ENCODE results near the gene ECEL1. TPM values are rescaled to one million over a fixed set of nuclear protein-coding genes. Genes with fewer than 3 reads are reported as not detected.

The ECEL1 gene
- total and polyA plus RNA-seq, 9 of the 15 experiments (the other 6 are each of a cell fraction or from before 2014, with no cell fraction given): 0.09 TPM; not detected in 8

- in situ Hi-C loops (cut with MboI) (no loop called here), intact Hi-C loops (cut with micrococcal nuclease) (no loop called here)
- Histone ChIP-seq H4K20me1 (replicated peaks; ENCODE audit: control insufficient read depth, insufficient read depth, low read length) (no peaks in the 10 kb centered on the region), H3K9ac (ENCODE audit: insufficient read depth in 1 of 2, low read depth in 2 of 2, low read length in 2 of 2) (no peak overlapping the region), H3K9me1 (ENCODE audit: control insufficient read depth, insufficient read depth, low read length) (no peaks in the 10 kb centered on the region), H3K9me3 (replicated peaks; ENCODE audit: control insufficient read depth, insufficient read depth, low read depth, low read length) (no peaks in the 10 kb centered on the region), H3K4me3 (no peak overlapping the region), H3K27ac (ENCODE audit: extremely low read depth, low read depth, low read length) (no peak overlapping the region), H3K36me3 (ENCODE audit: control insufficient read depth, insufficient read depth, low read length) (no peaks in the 10 kb centered on the region), H3K4me1 (replicated peaks in 1 of 2; ENCODE audit: control insufficient read depth in 2 of 2, insufficient read depth in 2 of 2, low read length in 2 of 2) (peaks cover 0 to 13% of the 10 kb centered on the region in 2 experiments; a peak in 2 of 5 replicates), H3K4me2 (ENCODE audit: insufficient read depth, low read length) (no peak overlapping the region), H2AFZ (ENCODE audit: low read depth, low read length) (no peak overlapping the region), H3K27me3 (ENCODE audit: control insufficient read depth in 2 of 2, insufficient read depth in 2 of 2, low read length in 2 of 2) (peaks cover 0 to 5% of the 10 kb centered on the region in 2 experiments; a peak in 1 of 5 replicates), H3K79me2 (ENCODE audit: control insufficient read depth, insufficient read depth, low read length) (no peaks in the 10 kb centered on the region)
- BruUV-seq (replicated peaks): no TSS peak
- DNase-seq (ENCODE audit: extremely low read depth in 1 of 4, low spot score in 3 of 4): no peak
- WGBS (ENCODE audit: insufficient coverage, low coverage, missing lambda C conversion rate): 7% methylated on average over 14 of the region's 14 CpGs
- ChIA-PET CTCF (ENCODE audit: low intra/inter-chr PET ratio) (interaction anchor here (0.7 kb wide), 1 partner anchor 109 kb away, joined by 3 read pairs; no protein-coding TSS in a partner anchor), POLR2A (no interaction called here)
- no peak for FAIRE-seq
- no peak for TF ChIP-seq BRCA1 (IDR thresholded peaks at IDR 0.05)
- no peak for TF ChIP-seq BRCA1 (CRISPR knock-in tag; IDR thresholded peaks at IDR 0.05)
- ATAC-seq: no peak
These were observed 47.5 kb upstream of the ECEL1 start for GRCh38 chr2:232534940-232535651.

GRCh38 chr2:232533944-232534710 lies 46.5 kb upstream of the ECEL1 start:
- Histone ChIP-seq H3K79me2 (ENCODE audit: control insufficient read depth, insufficient read depth, low read length) (no peaks in the 10 kb centered on the region), H3K27me3 (ENCODE audit: control insufficient read depth in 2 of 2, insufficient read depth in 2 of 2, low read length in 2 of 2) (peaks cover 0 to 8% of the 10 kb centered on the region in 2 experiments; a peak in 2 of 5 replicates), H3K9ac (ENCODE audit: insufficient read depth in 1 of 2, low read depth in 2 of 2, low read length in 2 of 2) (no peak overlapping the region), H3K4me1 (replicated peaks in 1 of 2; ENCODE audit: control insufficient read depth in 2 of 2, insufficient read depth in 2 of 2, low read length in 2 of 2) (peaks cover 0 to 4% of the 10 kb centered on the region in 2 experiments; a peak in 2 of 5 replicates), H3K9me3 (replicated peaks; ENCODE audit: control insufficient read depth, insufficient read depth, low read depth, low read length) (no peaks in the 10 kb centered on the region), H2AFZ (ENCODE audit: low read depth, low read length) (no peak overlapping the region), H3K27ac (ENCODE audit: extremely low read depth, low read depth, low read length) (no peak overlapping the region), H3K4me2 (ENCODE audit: insufficient read depth, low read length) (no peak overlapping the region), H3K9me1 (ENCODE audit: control insufficient read depth, insufficient read depth, low read length) (no peaks in the 10 kb centered on the region), H3K4me3 (no peak overlapping the region), H3K36me3 (ENCODE audit: control insufficient read depth, insufficient read depth, low read length) (no peaks in the 10 kb centered on the region), H4K20me1 (replicated peaks; ENCODE audit: control insufficient read depth, insufficient read depth, low read length) (no peaks in the 10 kb centered on the region)
- in situ Hi-C loops (cut with MboI): no loop called here
- POLR2A ChIA-PET: interaction anchor here (0.8 kb wide), 1 partner anchor 71 kb away, joined by 3 read pairs; no protein-coding TSS in a partner anchor
- BruUV-seq (replicated peaks): no TSS peak
- intact Hi-C loops (cut with micrococcal nuclease): no loop called here
- no peak for DNase-seq (ENCODE audit: extremely low read depth in 1 of 4, low spot score in 3 of 4)
- FAIRE-seq: no peak
- CTCF ChIA-PET (ENCODE audit: low intra/inter-chr PET ratio): interaction anchor here (0.7 kb wide), 1 partner anchor 108 kb away, joined by 3 read pairs; no protein-coding TSS in a partner anchor
- no peak for ATAC-seq
- 15% methylated on average over 11 of the region's 13 CpGs for WGBS (ENCODE audit: insufficient coverage, low coverage, missing lambda C conversion rate)
- TF ChIP-seq ZNF3 (CRISPR knock-in tag; IDR thresholded peaks at IDR 0.05) (no peak), NR2F6 (CRISPR knock-in tag; IDR thresholded peaks at IDR 0.05) (no peak), ZBTB12 (CRISPR knock-in tag; IDR thresholded peaks at IDR 0.05) (no peak), POLR2H (tag; IDR thresholded peaks at IDR 0.05; ENCODE audit: low read depth) (no peak), SAFB2 (IDR thresholded peaks at IDR 0.05; ENCODE audit: borderline replicate concordance, low read depth, low read length, severe bottlenecking) (no peak), ZNF696 (CRISPR knock-in tag; conservative IDR thresholded peaks at IDR 0.05) (no peak), MEIS2 (IDR thresholded peaks at IDR 0.05; ENCODE audit: partially characterized antibody) (no peak), ZBTB33 (CRISPR knock-in tag; IDR thresholded peaks at IDR 0.05) (no peak), NBN (IDR thresholded peaks at IDR 0.05; ENCODE audit: low read depth) (no peak)
